ENCODE results near the gene CBX6. TPM values are rescaled to one million over a fixed set of nuclear protein-coding genes. Genes with fewer than 3 reads are reported as not detected.

CBX6 gene
- total and polyA plus RNA-seq, 2 donors from 2014 or later = 24.9 to 113 TPM

DNA sequence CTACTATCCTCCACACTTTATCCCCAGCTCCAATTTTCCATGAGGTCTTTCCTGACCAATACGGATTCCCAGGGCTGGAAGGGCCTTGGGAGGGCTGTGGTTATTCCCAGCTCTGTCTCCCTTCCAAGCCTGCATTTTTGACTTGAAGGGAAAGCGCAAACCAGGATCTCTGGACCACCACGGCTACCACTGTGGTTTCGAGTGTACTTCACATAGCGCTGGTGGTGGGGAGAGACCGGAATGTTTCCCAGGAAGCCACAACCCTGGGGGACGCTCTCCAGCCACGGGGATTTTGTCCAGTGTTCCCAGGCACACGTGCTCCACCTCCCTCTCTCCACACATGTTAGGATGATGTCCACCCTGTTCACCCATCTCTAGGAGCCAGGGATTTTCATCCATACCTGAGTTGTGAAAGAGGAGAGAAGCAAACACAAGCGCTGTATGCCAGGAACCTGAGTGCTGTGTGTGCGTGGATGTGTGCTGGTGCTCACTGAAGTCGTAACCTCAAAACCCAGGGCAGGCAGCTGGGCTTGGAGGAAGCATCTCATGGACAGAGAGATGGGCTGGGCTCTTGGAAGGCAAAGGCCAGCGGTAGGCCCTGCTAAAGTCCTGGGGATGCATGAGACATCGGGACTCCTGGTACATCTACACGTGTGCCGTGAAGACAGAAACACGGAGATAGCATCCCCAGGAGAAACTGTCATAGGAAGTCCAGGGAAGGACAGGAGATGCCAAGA is 26.8 kb downstream of the CBX6 start:
- H3K4me3 ChIP-seq (ENCODE audit: low read length in 3 of 3) = no peak overlapping the region
- no peaks in the 10 kb centered on the region for H3K9me3 ChIP-seq (ENCODE audit: control insufficient read depth in 2 of 3, insufficient read depth in 1 of 3, low read length in 3 of 3)
- H3K9ac ChIP-seq (ENCODE audit: low read length in 3 of 3) = no peak overlapping the region
- H3K27me3 ChIP-seq (ENCODE audit: control insufficient read depth, insufficient read depth, low read length) = no peaks in the 10 kb centered on the region
- FAIRE-seq (no peak), DNase-seq (no peak)
- no peak for TF ChIP-seq CTCF (IDR thresholded peaks at IDR 0.05; ENCODE audit: borderline replicate concordance, extremely low read depth, insufficient read depth)
- no peak overlapping the region for H3K27ac ChIP-seq (ENCODE audit: low read depth in 2 of 2, low read length in 2 of 2)
- no peaks in the 10 kb centered on the region for H3K36me3 ChIP-seq (ENCODE audit: control insufficient read depth in 2 of 3, insufficient read depth in 3 of 3, low read length in 3 of 3)
- peaks cover 0 to 5% (median 0%) of the 10 kb centered on the region in 3 donors for H3K4me1 ChIP-seq (ENCODE audit: control insufficient read depth in 2 of 3, insufficient read depth in 2 of 3, low read depth in 1 of 3, low read length in 3 of 3)
- intact Hi-C loops (cut with DNase I) = loop anchor here (10.0 kb wide), 1 partner anchor 80 kb away; no protein-coding TSS in a partner anchor

GRCh38 chr22:38844315-38845003 is 27.6 kb downstream of the CBX6 start:
- Histone ChIP-seq H3K27me3 (ENCODE audit: control insufficient read depth, insufficient read depth, low read length) (no peaks in the 10 kb centered on the region), H3K36me3 (ENCODE audit: control insufficient read depth in 2 of 3, insufficient read depth in 3 of 3, low read length in 3 of 3) (no peaks in the 10 kb centered on the region), H3K9ac (ENCODE audit: low read length in 3 of 3) (no peak overlapping the region), H3K27ac (ENCODE audit: low read depth in 2 of 2, low read length in 2 of 2) (no peak overlapping the region), H3K9me3 (ENCODE audit: control insufficient read depth in 2 of 3, insufficient read depth in 1 of 3, low read length in 3 of 3) (no peaks in the 10 kb centered on the region), H3K4me3 (ENCODE audit: low read length in 3 of 3) (no peak overlapping the region), H3K4me1 (ENCODE audit: control insufficient read depth in 2 of 3, insufficient read depth in 2 of 3, low read depth in 1 of 3, low read length in 3 of 3) (peaks cover 0 to 5% (median 0%) of the 10 kb centered on the region in 3 donors)
- no peak for TF ChIP-seq CTCF (IDR thresholded peaks at IDR 0.05; ENCODE audit: borderline replicate concordance, extremely low read depth, insufficient read depth)
- FAIRE-seq (no peak), DNase-seq (peak in 1 of 5 donors; percentile 67)
- intact Hi-C loops (cut with DNase I) = loop anchor here (10.0 kb wide), 1 partner anchor 80 kb away; no protein-coding TSS in a partner anchor

DNA sequence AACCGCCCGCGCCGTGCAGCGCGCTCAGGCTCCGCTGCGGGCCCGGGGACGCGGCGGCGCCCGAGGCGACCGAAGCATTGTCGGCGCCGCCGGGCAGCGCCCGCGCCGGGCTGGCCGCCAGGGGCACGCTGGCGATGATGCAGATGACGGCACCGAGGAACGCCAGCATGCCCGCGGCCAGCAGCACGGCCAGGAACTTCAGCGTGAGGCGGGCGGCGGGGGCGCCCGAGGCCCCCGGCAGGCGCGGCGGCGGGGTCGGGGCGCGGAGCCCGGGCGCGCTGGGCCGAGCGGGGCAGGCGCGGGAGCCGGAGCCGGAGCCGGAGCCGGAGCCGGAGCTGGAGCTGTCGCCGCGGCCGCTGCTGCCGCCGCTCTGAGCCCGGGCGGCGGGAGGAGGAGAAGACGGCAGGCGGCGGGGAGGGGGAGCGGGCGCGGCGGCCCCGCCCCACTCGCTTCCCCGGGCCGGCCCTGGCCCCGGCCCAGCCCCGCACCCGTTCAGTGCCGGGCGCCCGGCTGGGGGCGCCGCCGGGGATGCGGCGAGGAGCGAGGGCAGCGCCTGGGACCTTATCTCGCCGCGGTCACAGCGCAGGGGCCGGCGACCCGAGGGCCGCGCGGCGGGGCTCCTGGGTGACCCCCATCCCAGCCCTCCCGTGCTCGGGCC is 28.2 kb downstream of the CBX6 start, which contains the start of gene NPTXR:
Gene NPTXR (minus strand): TSS at position 372 of the 658 bp plus-strand sequence.
- no peak within 1 kb of the TSS for H3K9ac ChIP-seq (ENCODE audit: low read length in 3 of 3)
- no peak within 1 kb of the TSS for H3K27ac ChIP-seq (ENCODE audit: low read depth in 2 of 2, low read length in 2 of 2)
- no peak for FAIRE-seq
- H3K4me3 ChIP-seq (ENCODE audit: low read length in 3 of 3) = peak within 1 kb of the TSS in 2 of 3 donors; percentile 2 to 28
- no peaks in the 10 kb centered on the region for H3K36me3 ChIP-seq (ENCODE audit: control insufficient read depth in 2 of 3, insufficient read depth in 3 of 3, low read length in 3 of 3)
- no peaks in the 10 kb centered on the region for H3K9me3 ChIP-seq (ENCODE audit: control insufficient read depth in 2 of 3, insufficient read depth in 1 of 3, low read length in 3 of 3)
- intact Hi-C loops (cut with DNase I) = loop anchor here (10.0 kb wide), 1 partner anchor 79 kb away; no protein-coding TSS in a partner anchor
- no peak for TF ChIP-seq CTCF (IDR thresholded peaks at IDR 0.05; ENCODE audit: borderline replicate concordance, extremely low read depth, insufficient read depth)
- no peaks in the 10 kb centered on the region for H3K27me3 ChIP-seq (ENCODE audit: control insufficient read depth, insufficient read depth, low read length)
- peak in 4 of 5 donors; percentile 57 to 87 (median 67) for DNase-seq
- peaks cover 0 to 5% (median 0%) of the 10 kb centered on the region in 3 donors for H3K4me1 ChIP-seq (ENCODE audit: control insufficient read depth in 2 of 3, insufficient read depth in 2 of 3, low read depth in 1 of 3, low read length in 3 of 3)

All from kidney (tissue), 14 donors.